HCT116 (cell line): ENCODE measurements around the gene KRIT1. TPM values are rescaled to one million over a fixed set of nuclear protein-coding genes. Genes with fewer than 3 reads are reported as not detected.

Experiments used
- ATAC-seq: fragments of 200-7000 bp; cut with Tn5 transposase; 2 replicates; pipeline ENCODE4 v1.9.1; 2020; ENCODE audit warnings: mild to moderate bottlenecking, moderate library complexity
- BruUV-seq: library from RNA; stranded (reverse); fragments of 400-500 nt; replicated peaks from 2 replicates; lab custom pipeline; 2021; lab: Mats Ljungman, UMichigan
- CTCF ChIA-PET: fragments of 300-600 bp; sonication (Branson Sonifier 250); formaldehyde crosslinking; loops from one replicate; lab custom pipeline; 2021; ENCODE audit warnings: antibody characterized with exemption; lab: Charles Lee
- POLR2A ChIA-PET: fragments of 300-600, 350-600 bp; sonication (Branson Sonifier 250); formaldehyde crosslinking; loops from one replicate; lab custom pipeline; 2021; ENCODE audit warnings: antibody characterized with exemption; lab: Charles Lee
- RAD21 ChIA-PET, 2 experiments: fragments of 300-600 bp; sonication (Branson Sonifier 250); formaldehyde crosslinking; loops; one replicate each; lab custom pipeline; 2023; ENCODE audit warnings: low total read pairs in 2 of 2; ENCODE audit not compliant: uncharacterized antibody in 2 of 2, unreplicated experiment in 2 of 2, low non-redundant PET in 1 of 2; lab: Charles Lee
- DNase-seq: peaks from one replicate; pipeline ENCODE4 v3.0.0-alpha.2; 2010; ENCODE audit warnings: low read depth, low spot score
- H2AFZ ChIP-seq: fragments of 200-600 bp; shearing (Covaris generic), sonication (generic); 2 replicates; pipeline ENCODE4 v1.6.1; 2017; ENCODE audit warnings: low read depth, mixed run types, mixed read lengths, antibody characterized with exemption, low read length; ENCODE audit not compliant: poor library complexity, severe bottlenecking
- H3K27ac ChIP-seq: 2 replicates; pipeline ENCODE4 v1.5.1; 2012; ENCODE audit warnings: low read depth, low read length
- H3K27me3 ChIP-seq: fragments of 200-600 bp; sonication (generic); 2 replicates; pipeline ENCODE4 v1.6.1; 2016; ENCODE audit warnings: mixed run types, low read length, mixed read lengths; ENCODE audit not compliant: insufficient read depth
- H3K36me3 ChIP-seq, 2 experiments: fragments of 200-500 bp in 1 of 2; fragments of 200-600 bp in 1 of 2; sonication (Bioruptor generic) in 1 of 2; sonication (generic) in 1 of 2; 2 replicates each; pipeline versions ENCODE4 v1.5.1 to v1.6.1; 2014 to 2016; ENCODE audit warnings: low read length in 2 of 2, inconsistent platforms in 1 of 2, mixed read lengths in 1 of 2, mixed run types in 1 of 2; ENCODE audit not compliant: insufficient read depth in 2 of 2, control insufficient read depth in 1 of 2
- H3K4me1 ChIP-seq, 2 experiments: fragments of 200-600 bp in 1 of 2; sonication (generic) in 1 of 2; 2 replicates each; pipeline versions ENCODE4 v1.5.1 to v1.6.1; 2012 to 2017; ENCODE audit warnings: low read length in 2 of 2, inconsistent platforms in 1 of 2, mild to moderate bottlenecking in 1 of 2, mixed read lengths in 1 of 2, mixed run types in 1 of 2, moderate library complexity in 1 of 2; ENCODE audit not compliant: insufficient read depth in 2 of 2, control insufficient read depth in 1 of 2
- H3K4me2 ChIP-seq: fragments of 200-600 bp; sonication (generic); 2 replicates; pipeline ENCODE4 v1.6.1; 2017; ENCODE audit warnings: mixed run types, low read length, mixed read lengths
- H3K4me3 ChIP-seq, 2 experiments: fragments of 200-600 bp in 1 of 2; sonication (generic) in 1 of 2; replicated peaks in 1 of 2; 2 replicates each; pipeline ENCODE4 v1.5.1; 2011 to 2016; ENCODE audit warnings: low read length in 2 of 2, control low read depth in 1 of 2, low read depth in 1 of 2, mild to moderate bottlenecking in 1 of 2, mixed read lengths in 1 of 2, mixed run types in 1 of 2
- H3K79me2 ChIP-seq: fragments of 200-600 bp; sonication (generic); 2 replicates; pipeline ENCODE4 v1.6.1; 2017; ENCODE audit warnings: mild to moderate bottlenecking, mixed run types, low read length, moderate library complexity, mixed read lengths; ENCODE audit not compliant: insufficient read depth
- H3K9ac ChIP-seq: fragments of 200-600 bp; sonication (generic); 2 replicates; pipeline ENCODE4 v1.6.1; 2016; ENCODE audit warnings: low read length, mixed read lengths
- H3K9me2 ChIP-seq: fragments of 200-600 bp; sonication (generic), shearing (Covaris generic); 2 replicates; pipeline ENCODE4 v1.6.1; 2017; ENCODE audit warnings: mixed run types, mild to moderate bottlenecking, moderate library complexity; ENCODE audit not compliant: insufficient read depth
- H3K9me3 ChIP-seq, 2 experiments: fragments of 200-500 bp in 1 of 2; fragments of 200-600 bp in 1 of 2; sonication (Bioruptor generic) in 1 of 2; sonication (generic) in 1 of 2; 2 replicates each; pipeline ENCODE4 v1.6.1; 2014 to 2017; ENCODE audit warnings: low read length in 2 of 2, mixed read lengths in 2 of 2, inconsistent platforms in 1 of 2, low read depth in 1 of 2, mild to moderate bottlenecking in 1 of 2, mixed run types in 1 of 2, moderate library complexity in 1 of 2; ENCODE audit not compliant: control insufficient read depth in 1 of 2, insufficient read depth in 1 of 2
- H4K20me1 ChIP-seq: fragments of 200-600 bp; sonication (generic), shearing (Covaris generic); 2 replicates; pipeline ENCODE4 v1.6.1; 2017; ENCODE audit warnings: mixed run types, mild to moderate bottlenecking, moderate library complexity; ENCODE audit not compliant: insufficient read depth
- CEBPB ChIP-seq: IDR thresholded peaks from 2 replicates; pipeline ENCODE4 v1.6.1; 2012; ENCODE audit warnings: low read depth
- CTCF ChIP-seq, 3 experiments: fragments of 200-600 bp in 1 of 3; sonication (generic) in 1 of 3; IDR thresholded peaks in 2 of 3; conservative IDR thresholded peaks in 1 of 3; 2 replicates each; pipeline ENCODE4 v1.5.1; 2012 to 2017; ENCODE audit warnings: low read depth in 2 of 3, low read length in 2 of 3, antibody characterized with exemption in 1 of 3, borderline replicate concordance in 1 of 3, control low read depth in 1 of 3, mild to moderate bottlenecking in 1 of 3, mixed read lengths in 1 of 3, mixed run types in 1 of 3, moderate library complexity in 1 of 3; ENCODE audit not compliant: insufficient read depth in 1 of 3
- EGR1 ChIP-seq: IDR thresholded peaks from 2 replicates; pipeline ENCODE4 v1.6.1; 2012; ENCODE audit warnings: low read depth
- ELF1 ChIP-seq: IDR thresholded peaks from 2 replicates; pipeline ENCODE4 v1.6.1; 2012; ENCODE audit warnings: low read depth, borderline replicate concordance
- EZH2 ChIP-seq: fragments of 200-600 bp; sonication (generic); IDR thresholded peaks from 2 replicates; pipeline ENCODE4 v1.6.1; 2017; ENCODE audit warnings: antibody characterized with exemption, mixed run types
- EZH2phosphoT487 ChIP-seq: fragments of 200-600 bp; IDR thresholded peaks from 2 replicates; pipeline ENCODE4 v1.6.1; 2018; ENCODE audit warnings: antibody characterized with exemption, borderline replicate concordance
- FOSL1 ChIP-seq: IDR thresholded peaks from 2 replicates; pipeline ENCODE4 v1.6.1; 2012; ENCODE audit warnings: low read depth
- MAX ChIP-seq: IDR thresholded peaks from 2 replicates; pipeline ENCODE4 v1.6.1; 2012
- POLR2A ChIP-seq: IDR thresholded peaks from 2 replicates; pipeline ENCODE4 v1.7.0; 2011; ENCODE audit warnings: borderline replicate concordance; ENCODE audit not compliant: insufficient read depth, insufficient read length; ENCODE audit errors: extremely low read depth
- POLR2AphosphoS5 ChIP-seq: IDR thresholded peaks from 2 replicates; pipeline ENCODE4 v1.6.1; 2011; ENCODE audit warnings: mild to moderate bottlenecking, low read depth, low read length, moderate library complexity
- RAD21 ChIP-seq: IDR thresholded peaks from 2 replicates; pipeline ENCODE4 v1.6.1; 2012; ENCODE audit warnings: low read depth, mild to moderate bottlenecking
- REST ChIP-seq: IDR thresholded peaks from 2 replicates; pipeline ENCODE4 v1.6.1; 2012; ENCODE audit warnings: low read depth
- SIN3A ChIP-seq: IDR thresholded peaks from 2 replicates; pipeline ENCODE4 v1.6.1; 2012; ENCODE audit warnings: low read depth
- TCF7L2 ChIP-seq: IDR thresholded peaks from 2 replicates; pipeline ENCODE4 v1.7.0; 2011; ENCODE audit warnings: borderline replicate concordance, inconsistent platforms; ENCODE audit not compliant: insufficient read depth, insufficient read length; ENCODE audit errors: extremely low read depth
- YY1 ChIP-seq: IDR thresholded peaks from 2 replicates; pipeline ENCODE4 v1.6.1; 2011; ENCODE audit warnings: low read length, low read depth, moderate library complexity, mild to moderate bottlenecking; ENCODE audit not compliant: insufficient replicate concordance; ENCODE audit errors: extremely low read depth
- ZBTB33 ChIP-seq: IDR thresholded peaks from 2 replicates; pipeline ENCODE4 v1.6.1; 2011; ENCODE audit warnings: mild to moderate bottlenecking, low read length, moderate library complexity; ENCODE audit not compliant: insufficient replicate concordance; ENCODE audit errors: extremely low read depth
- ZFX ChIP-seq: fragments of 450-650 bp; IDR thresholded peaks from 2 replicates; pipeline ENCODE4 v1.6.1; 2017
- ZNF274 ChIP-seq: fragments of 200-500 bp; sonication (Bioruptor generic); IDR thresholded peaks from 2 replicates; pipeline ENCODE4 v1.6.1; 2014; ENCODE audit warnings: mild to moderate bottlenecking, low read depth, low read length, inconsistent platforms
- intact Hi-C: fragments of 100-400 bp; cut with micrococcal nuclease; formaldehyde crosslinking; loops from 2 replicates; pipeline ENCODE4 v1.10.0; 2022
- total RNA-seq: library from RNA; stranded (reverse); gene quantifications from one replicate; pipeline ENCODE4 v1.2.1, GENCODE V29; 2021; ENCODE audit not compliant: unreplicated experiment

KRIT1 gene
- total RNA-seq, 1 experiment from 2014 or later, result 32.4 TPM

GRCh38 chr7:92156990-92157389, 88.7 kb downstream of the KRIT1 start:
- no TSS peak for BruUV-seq
- Histone ChIP-seq H3K4me3 (no peak overlapping the region), H3K9me2 (no peaks in the 10 kb centered on the region), H2AFZ (no peak overlapping the region), H3K79me2 (no peaks in the 10 kb centered on the region), H3K27ac (no peak overlapping the region), H3K9ac (no peak overlapping the region), H3K36me3 (no peaks in the 10 kb centered on the region), H3K4me1 (no peaks in the 10 kb centered on the region), H3K4me2 (no peak overlapping the region), H4K20me1 (no peaks in the 10 kb centered on the region), H3K27me3 (no peaks in the 10 kb centered on the region), H3K9me3 (no peaks in the 10 kb centered on the region)
- ChIA-PET POLR2A (no interaction called here), CTCF (no interaction called here), RAD21 (no interaction called here)
- intact Hi-C loops, result no loop called here
- TF ChIP-seq RAD21 (no peak), EZH2 (no peak), REST (no peak), FOSL1 (no peak), TCF7L2 (no peak), SIN3A (no peak), ZFX (no peak), CEBPB (no peak), ZBTB33 (no peak), POLR2A (no peak), EGR1 (no peak), YY1 (no peak), POLR2AphosphoS5 (no peak), ELF1 (no peak), EZH2phosphoT487 (no peak), ZNF274 (no peak), CTCF (IDR thresholded peaks at IDR 0.05 in 2 of 3, conservative IDR thresholded peaks at IDR 0.05 in 1 of 3; ENCODE audit: borderline replicate concordance in 1 of 3, insufficient read depth in 1 of 3, low read depth in 2 of 3, low read length in 2 of 3) (no peak), MAX (no peak)
- DNase-seq (no peak), ATAC-seq (no peak)
